ENCODE results near the gene RCHY1. TPM values are rescaled to one million over a fixed set of nuclear protein-coding genes. Genes with fewer than 3 reads are reported as not detected.
A peak's percentile ranks its signal among the peaks of the same experiment; 100 is the strongest.
"Not testable (repeated sequence)": the region's sequence is repeated elsewhere in the genome, so short reads cannot be mapped to it uniquely, and the experiment has no call there.

The RCHY1 gene
- 44.1 TPM for total RNA-seq
- long read RNA-seq, full-length matches to known transcripts = 63 of 71 reads
- long read RNA-seq, partial matches to known transcripts = 0 of 71 reads
- long read RNA-seq, other reads (novel, unspliced or antisense) = 8 of 71 reads

DNA sequence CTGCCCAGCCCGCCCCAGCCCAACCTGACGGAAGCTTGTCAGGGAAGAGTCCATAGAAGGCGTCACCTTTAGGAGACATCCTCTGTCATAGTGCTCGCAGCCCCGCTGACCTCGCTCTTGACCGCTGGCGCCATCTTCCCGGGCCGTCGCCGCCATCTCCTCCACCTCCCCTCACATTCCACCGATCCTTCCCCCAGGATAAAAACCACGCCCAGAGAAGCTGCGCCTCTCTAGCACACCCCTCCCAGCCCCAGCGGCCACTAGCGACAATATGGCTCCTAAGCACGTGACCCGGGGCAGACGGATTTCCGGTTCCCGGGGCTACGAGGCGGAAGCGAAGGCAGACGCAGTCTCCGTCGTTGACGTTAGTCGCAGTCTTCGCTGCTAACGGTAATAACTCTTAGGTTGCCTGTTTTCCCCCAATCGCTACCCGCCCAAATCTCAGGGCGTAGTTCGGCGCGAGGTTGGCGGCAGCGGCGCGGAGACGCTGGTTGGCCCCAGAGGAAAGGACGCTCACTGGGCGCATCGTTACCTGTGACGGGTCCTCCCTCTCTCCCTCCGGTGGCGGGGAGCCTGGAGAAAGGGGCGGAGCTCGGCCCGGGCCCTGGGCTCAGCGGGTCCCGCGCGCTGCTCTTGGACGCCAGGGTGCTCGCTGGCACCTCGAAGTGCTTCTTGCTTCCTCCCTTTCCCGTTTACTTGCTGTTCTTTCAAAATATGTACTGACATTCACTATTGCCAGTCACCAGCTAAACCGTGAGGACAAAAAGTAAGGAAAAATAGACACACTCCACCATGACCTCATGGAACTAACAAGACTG, at the start of gene RCHY1, which contains the start of gene THAP6:
TSS of gene RCHY1 (minus strand) at position 273 of the 818 bp plus-strand sequence. CDS start at position 156, 117 bp downstream.
TSS of gene THAP6 (plus strand) at position 343 of the 818 bp plus-strand sequence. CDS start 980 bp downstream, outside the sequence.
- peak; percentile 98 for DNase-seq
- ATAC-seq (ENCODE audit: poor library complexity) = peak; percentile 98
- intact Hi-C loops (cut with DNase I) = no loop called here

DNA sequence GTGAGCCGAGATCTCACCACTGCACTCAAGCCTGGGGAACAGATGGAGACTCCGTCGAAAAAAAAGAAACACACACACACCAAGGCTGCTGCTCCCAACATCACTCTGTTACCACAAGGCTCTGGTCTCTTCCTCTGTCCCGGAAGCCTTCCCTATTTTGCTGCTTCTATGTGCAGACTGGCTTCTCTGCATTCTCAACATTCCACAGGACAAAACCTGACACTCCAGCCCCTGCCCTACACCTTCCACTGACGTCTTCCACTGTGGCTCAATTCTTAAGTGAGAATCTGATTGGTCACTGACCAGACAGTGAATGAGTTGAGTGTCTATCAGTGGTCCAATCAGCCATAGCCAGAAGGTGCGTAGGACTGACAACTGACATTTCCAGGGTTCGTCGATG, 47.6 kb upstream of the RCHY1 start:
- no peak for DNase-seq
- no peak for ATAC-seq (ENCODE audit: poor library complexity)
- intact Hi-C loops (cut with DNase I) = no loop called here

DNA sequence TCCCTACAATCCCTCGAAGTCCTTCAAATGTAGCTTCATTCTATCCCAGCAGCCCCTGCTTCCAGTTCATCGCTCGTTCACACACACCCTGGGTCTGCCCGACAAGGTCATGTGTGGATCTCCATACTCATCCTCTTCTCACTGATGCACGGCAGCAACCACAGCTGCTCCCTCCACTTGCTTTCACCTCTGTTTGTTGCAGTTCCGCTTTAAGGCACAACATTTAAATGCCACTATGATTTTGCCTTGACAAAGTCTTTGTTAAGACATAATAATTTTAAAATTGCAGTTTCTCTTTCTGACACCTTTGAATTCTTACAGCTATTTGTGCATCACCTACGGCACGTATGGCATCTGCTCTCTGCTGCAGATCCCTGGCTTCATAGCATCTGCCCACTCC, 43.5 kb upstream of the RCHY1 start:
- ATAC-seq (ENCODE audit: poor library complexity) (no peak), DNase-seq (no peak)
- intact Hi-C loops (cut with DNase I) = no loop called here

DNA sequence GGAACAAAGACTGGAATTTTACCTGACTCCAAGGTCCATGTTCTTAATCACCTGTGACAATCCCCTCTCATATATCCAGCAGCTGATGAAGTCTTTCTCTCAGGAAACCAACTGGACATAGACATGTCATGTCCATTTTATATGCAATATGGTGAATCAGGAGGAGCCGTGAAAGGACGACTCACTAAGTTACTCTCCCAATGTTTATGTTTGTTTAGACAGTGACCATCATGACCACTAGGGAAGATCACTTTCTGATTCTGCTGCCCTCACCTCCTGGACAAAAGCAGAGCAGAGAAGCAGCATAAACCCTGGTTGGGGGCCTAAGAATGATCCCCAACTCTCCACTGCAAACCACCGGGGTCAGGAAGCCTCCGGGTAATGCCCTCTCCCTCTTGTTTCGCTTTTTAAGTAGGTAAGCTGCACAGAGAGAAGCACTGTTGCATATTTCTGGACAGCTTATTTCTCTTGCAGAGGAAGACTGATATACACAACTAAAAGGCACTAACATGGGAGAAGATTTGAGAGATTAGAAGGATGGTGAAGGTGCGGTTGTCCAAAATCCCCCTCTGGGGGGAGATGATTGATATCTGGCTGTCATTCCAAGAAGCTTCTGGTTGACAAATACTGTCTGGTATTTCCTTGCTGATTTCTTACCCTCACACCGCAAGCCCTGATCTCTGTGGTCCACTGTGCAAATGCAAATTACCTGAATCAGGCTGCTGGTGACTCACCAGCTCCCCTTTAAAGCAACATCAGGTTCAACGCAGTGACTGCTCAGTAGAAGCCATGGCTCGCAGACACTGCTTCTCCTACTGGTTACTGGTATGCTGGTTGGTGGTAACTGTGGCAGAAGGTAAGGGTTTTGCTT, 41.3 kb upstream of the RCHY1 start, which contains the start of gene ODAPH:
TSS of gene ODAPH (plus strand) at position 773 of the 871 bp plus-strand sequence. CDS start at position 790, 17 bp downstream.
- DNase-seq (no peak), ATAC-seq (ENCODE audit: poor library complexity) (no peak)
- intact Hi-C loops (cut with DNase I) = no loop called here

DNA sequence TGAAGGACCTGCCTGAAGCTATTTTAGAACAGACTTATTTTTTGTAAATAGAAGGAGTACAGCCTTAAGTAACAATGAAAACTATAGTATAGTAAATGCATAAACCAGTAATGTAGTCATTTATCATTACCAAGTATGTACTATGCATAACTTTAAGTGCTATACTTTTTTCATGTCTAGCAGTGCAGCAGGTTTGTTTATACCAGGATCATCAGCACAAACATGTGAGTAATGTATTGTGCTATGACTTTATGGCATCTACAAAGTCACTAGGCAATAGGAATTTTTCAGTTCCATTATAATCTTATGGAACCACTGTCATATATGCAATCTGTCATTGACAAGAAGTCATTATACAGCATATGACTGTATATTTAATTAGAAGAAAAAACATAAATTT, 38.2 kb upstream of the RCHY1 start:
- ATAC-seq (ENCODE audit: poor library complexity) (no peak), DNase-seq (no peak)
- intact Hi-C loops (cut with DNase I) = no loop called here

DNA sequence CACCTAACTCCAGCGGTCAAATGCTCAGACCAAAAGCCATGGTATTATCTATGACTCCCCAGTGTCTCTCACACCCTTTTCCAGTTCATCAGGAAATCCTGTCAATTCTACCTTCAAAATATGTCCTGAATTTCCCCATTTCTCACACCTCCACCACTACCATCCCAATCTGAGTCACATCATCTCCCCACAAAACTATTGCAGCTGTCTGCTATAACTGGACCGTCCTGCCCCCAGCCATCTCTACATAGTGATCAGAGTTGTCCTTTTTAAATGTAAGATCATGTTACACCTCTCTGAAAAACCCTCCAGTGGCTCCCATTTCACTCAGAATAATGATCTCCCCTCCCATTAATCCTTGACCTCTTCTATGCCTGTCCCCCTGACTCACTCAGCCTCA, 34.8 kb upstream of the RCHY1 start:
- DNase-seq (no peak), ATAC-seq (ENCODE audit: poor library complexity) (no peak)
- intact Hi-C loops (cut with DNase I) = no loop called here

DNA sequence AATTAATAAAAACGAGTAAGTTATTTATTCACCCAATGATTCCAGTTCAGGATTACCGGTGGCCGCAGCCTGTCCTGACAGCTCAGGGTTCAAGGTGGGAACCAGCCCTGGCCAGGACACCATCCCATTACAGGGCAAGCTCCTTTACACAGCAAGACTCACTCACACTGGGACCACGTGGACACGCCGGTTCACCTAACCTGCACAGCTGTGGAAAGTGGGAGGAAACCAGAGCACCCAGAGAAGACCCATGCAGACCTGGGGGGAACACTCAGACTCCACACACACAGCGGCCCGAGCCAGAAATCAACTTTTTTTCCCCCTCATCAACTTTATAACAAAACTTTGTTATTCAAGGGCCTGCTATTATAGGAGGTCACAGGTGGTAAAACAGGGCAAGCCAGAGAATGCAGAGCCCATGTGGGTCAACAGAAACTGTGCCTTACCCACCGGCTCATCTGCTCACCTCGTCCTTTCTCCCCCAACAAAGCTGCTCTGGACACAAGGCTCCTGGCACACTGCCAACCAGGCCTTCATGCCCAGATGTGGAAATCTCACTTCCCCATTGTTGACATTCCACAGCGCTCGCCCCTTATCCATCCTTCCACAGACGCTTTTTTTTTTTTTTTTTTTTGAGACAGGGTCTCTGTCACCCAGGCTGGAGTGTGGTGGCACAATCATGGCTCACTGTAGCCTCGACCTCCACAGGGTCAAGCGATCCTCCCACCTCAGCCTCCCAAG, 33.6 kb upstream of the RCHY1 start:
- intact Hi-C loops (cut with DNase I) = no loop called here
- DNase-seq (peak; percentile 69), ATAC-seq (ENCODE audit: poor library complexity) (no peak)

DNA sequence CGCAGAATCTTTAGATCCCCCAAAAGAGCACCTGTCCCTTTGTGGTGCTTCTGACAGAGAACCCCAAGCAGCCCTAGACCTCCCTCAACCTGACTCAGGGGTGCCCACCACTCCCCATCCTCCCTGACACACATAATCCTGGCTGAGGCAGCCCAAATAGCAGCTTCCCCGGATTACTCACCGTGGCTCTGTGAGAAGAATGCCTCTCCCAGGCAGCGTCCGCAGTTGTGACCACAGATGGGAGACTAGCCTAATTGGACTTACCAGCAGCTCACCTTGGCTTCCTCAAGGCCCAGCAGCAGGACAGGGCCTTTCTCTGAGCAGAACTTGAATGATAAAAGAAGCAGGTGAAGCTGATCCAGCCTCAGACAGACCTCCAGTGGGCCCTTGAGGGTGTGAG, 31.3 kb upstream of the RCHY1 start:
- intact Hi-C loops (cut with DNase I) = no loop called here
- no peak for ATAC-seq (ENCODE audit: poor library complexity)

DNA sequence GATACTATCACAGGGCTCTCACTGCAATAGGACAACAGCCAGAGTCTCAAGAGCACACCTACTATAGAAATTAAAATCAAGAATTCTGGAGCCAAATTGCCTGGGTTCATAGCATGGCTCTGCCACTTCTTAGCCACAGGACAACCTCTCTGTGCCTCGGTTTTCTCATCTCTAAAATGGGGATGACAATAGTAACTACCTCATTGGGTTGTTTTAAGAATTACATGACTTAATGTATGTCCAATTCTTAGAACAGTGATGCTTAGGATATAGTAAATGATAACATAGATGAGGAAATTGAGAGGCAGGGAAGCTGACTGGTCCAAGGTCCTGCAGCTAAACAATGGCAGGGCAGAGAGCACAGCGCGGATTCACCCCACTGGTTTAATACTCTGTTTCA, 30.7 kb upstream of the RCHY1 start:
- DNase-seq = no peak
- no peak for ATAC-seq (ENCODE audit: poor library complexity)
- intact Hi-C loops (cut with DNase I) = no loop called here

More for the DNA sequence above, 31.3 kb upstream of the RCHY1 start:
- no peak for DNase-seq

DNA sequence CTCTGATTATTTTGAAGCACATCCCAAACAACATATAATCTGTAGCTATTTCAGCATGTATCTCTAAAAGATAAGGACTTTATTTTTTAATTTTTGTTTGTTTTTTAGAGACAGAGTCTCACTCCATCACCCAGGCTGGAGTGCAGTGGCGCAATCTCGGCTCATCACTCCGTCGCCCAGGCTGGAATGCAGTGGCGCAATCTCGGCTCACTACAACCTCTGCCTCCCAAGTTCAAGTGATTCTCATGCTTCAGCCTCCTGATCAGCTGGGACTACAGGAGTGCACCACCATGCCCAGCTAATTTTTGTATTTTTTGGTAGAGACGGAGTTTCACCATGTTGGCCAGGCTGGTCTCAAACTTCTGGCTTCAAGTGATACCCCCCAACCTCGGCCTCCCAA, 30.0 kb upstream of the RCHY1 start:
- DNase-seq; ATAC-seq (ENCODE audit: poor library complexity); intact Hi-C loops (cut with DNase I): not testable (repeated sequence)

DNA sequence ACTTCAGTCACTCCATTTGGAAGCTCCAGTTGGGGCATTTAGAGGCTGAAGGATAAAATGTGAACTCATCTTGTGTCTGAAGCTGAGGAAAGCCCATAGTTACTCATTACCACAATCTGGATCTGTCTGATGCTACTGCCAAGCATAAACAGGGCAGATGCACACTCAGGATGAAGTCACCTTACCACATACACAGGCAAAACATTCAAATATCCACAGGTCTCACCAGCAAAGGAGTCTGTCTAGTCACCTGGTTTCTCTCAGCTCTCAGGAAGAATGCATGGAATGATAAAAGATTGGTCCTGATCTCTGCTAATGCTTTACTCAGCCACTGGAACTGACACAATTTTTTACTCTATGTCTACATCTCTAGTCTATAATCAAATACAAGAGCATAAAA, 28.6 kb upstream of the RCHY1 start:
- ATAC-seq (ENCODE audit: poor library complexity) = no peak
- intact Hi-C loops (cut with DNase I) = no loop called here
- DNase-seq = no peak

DNA sequence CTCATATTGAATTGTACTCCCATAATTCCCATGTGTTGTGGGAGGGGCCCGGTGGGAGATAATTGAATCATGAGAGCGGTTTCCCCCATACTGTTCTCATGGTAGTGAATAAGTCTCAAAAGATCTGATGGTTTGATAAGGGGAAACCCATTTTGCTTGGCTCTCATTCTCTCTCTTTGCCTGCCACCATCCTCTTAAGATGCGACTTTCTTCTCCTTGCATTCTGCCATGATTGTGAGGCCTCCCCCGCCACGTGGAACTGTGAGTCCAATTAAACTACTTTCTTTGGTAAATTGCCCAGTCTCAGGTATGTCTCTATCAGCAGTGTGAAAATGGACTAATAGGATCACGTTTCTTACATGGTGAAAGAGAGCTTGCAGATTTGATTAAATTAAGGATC, 23.1 kb upstream of the RCHY1 start:
- DNase-seq; intact Hi-C loops (cut with DNase I); ATAC-seq (ENCODE audit: poor library complexity): not testable (repeated sequence)

DNA sequence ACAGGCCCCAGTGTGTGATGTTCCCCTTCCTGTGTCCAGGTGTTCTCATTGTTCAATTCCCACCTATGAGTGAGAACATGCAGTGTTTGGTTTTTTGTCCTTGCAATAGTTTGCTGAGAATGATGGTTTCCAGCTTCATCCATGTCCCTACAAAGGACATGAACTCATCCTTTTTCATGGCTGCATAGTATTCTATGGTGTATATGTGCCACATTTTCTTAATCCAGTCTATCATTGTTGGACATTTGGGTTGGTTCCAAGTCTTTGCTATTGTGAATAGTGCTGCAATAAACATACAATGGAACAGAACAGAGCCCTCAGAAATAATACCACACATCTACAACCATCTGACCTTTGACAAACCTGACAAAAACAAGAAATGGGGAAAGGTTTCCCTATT, 19.7 kb upstream of the RCHY1 start:
- intact Hi-C loops (cut with DNase I); ATAC-seq (ENCODE audit: poor library complexity); DNase-seq: not testable (repeated sequence)

DNA sequence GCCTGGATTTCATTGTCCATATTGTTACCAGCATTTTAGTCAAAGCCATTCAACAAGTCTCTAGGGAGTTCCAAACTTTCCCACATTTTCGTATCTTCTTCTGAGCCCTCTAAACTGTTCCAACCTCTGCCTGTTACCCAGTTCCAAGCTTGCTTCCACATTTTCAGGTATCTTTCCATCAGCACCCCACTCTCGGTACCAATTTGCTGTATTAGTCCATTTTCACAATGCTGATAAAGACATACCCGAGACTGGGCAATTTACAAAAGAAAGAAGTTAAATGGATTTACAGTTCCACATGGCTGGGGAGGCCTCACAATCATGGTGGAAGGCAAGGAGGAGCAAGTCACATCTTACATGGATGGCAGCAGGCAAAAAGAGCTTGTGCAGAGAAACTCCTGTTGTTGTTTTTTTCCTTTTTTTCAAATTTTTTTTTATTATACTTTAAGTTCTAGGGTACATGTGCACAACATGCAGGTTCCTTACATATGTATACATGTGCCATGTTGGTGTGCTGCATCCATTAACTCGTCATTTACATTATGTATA, 19.2 kb upstream of the RCHY1 start:
- DNase-seq; intact Hi-C loops (cut with DNase I); ATAC-seq (ENCODE audit: poor library complexity): not testable (repeated sequence)

DNA sequence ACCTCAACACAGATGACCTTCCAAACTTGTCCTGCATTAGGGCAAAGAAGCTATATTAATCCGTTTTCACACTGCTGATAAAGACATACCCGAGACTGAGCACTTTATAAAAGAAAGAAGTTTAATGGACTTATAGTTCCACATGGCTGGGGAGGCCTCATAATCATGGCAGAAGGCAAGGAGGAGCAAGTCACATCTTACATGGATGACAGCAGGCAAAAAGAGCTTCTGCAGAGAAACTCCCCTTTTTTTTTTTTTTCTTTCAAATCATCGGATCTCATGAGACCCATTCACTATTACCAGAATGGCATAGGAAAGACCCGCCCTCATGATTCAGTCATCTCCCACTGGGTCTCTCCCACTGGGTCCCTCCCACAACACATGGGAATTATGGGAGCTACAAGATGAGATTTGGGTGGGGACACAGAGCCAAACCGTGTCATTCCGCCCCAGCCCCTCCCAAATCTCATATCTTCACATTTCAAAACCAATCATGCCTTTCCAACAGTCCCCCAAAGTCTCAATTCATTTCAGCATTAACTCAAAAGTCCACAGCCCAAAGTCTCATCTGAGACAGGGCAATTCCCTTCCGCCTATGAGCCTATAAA, 17.4 kb upstream of the RCHY1 start:
- DNase-seq; ATAC-seq (ENCODE audit: poor library complexity); intact Hi-C loops (cut with DNase I): not testable (repeated sequence)

DNA sequence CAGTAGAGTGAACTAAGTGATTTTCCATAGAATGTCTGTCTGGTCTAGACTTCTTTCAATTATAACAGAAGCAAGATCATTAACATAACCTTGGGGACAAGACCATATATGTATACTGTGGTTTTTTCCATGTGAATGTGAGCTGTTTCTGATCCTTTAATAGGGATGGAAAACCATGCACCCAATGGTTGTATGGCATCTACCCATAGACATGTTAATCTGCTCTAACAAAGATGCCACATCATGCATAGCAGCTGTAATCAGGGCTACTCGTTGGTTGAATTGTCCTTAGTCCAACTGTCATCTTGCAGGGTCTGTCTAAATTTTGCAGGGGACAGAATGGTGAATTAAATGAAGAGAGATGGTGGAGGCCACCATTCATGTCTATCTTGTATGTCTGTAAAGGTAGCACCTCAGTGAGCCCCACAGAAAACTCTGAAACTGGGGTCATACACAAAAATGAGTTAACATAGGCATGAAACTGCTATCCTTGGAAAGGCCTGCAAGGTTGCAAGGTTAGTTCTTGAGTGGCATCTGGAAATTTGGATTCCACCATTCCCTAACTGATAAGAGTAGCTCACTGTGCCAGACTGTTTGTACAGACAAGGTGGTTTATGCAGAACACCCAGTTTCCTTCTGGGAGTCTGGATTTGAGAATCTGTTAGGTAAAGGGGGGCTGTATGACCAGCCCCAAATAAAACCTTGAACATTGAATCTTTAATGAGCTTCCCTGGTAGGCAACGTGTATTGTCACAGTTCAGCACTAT, 16.5 kb upstream of the RCHY1 start:
- intact Hi-C loops (cut with DNase I) = no loop called here
- DNase-seq (no peak), ATAC-seq (ENCODE audit: poor library complexity) (peak; percentile 52)

DNA sequence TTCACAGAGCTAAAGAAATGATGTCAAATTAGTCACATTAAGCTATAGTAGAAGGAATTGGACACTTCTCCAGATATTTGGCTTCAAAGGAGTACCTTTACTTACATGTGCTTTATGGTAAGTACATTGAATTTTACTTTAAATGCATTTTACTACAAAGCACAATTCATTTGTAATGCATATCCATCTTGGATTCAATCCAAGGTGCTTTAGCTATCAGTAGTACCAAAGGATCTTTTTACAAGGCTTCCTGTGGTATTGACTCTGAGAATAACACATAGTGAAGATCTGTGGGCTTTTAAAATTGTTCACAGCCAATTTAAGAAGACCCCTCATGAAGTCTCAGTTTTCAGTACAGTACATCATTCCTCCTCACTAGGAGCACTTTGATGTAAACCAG, 13.3 kb upstream of the RCHY1 start:
- DNase-seq (no peak), ATAC-seq (ENCODE audit: poor library complexity) (no peak)
- intact Hi-C loops (cut with DNase I) = no loop called here

All from Right ventricle myocardium superior (tissue), 1 donor.